PFSK-1 (cell line): ENCODE measurements around the gene PIP4P1.

Source experiments
- FOXP2 ChIP-seq: optimal IDR thresholded peaks from 2 replicates; pipeline ENCODE3; 2011; ENCODE audit warnings: borderline replicate concordance, control low read depth, inconsistent platforms; ENCODE audit not compliant: insufficient read depth; ENCODE audit errors: extremely low read length, extremely low read depth
- POLR2AphosphoS5 ChIP-seq: IDR thresholded peaks from 2 replicates; pipeline ENCODE4 v1.6.1; 2012; ENCODE audit warnings: low read depth, mild to moderate bottlenecking, control low read depth, low read length, moderate library complexity
- SIN3A ChIP-seq: IDR thresholded peaks from 2 replicates; pipeline ENCODE4 v1.6.1; 2012; ENCODE audit warnings: mild to moderate bottlenecking, low read length, moderate library complexity, borderline replicate concordance; ENCODE audit not compliant: insufficient read depth
- TAF1 ChIP-seq: IDR thresholded peaks from 2 replicates; pipeline ENCODE4 v1.6.1; 2012; ENCODE audit warnings: low read length, control low read depth, borderline replicate concordance; ENCODE audit not compliant: insufficient read depth
- TF ChIP-seq, protein P1 (sequence below), 2 experiments: IDR thresholded peaks; 2 replicates each; pipeline versions ENCODE4 v1.6.1 to v1.8.0; 2011 to 2012; ENCODE audit warnings: low read depth in 2 of 2, low read length in 2 of 2, control low read depth in 1 of 2, inconsistent platforms in 1 of 2, mild to moderate bottlenecking in 1 of 2, moderate library complexity in 1 of 2; ENCODE audit not compliant: insufficient read depth in 1 of 2

PIP4P1 gene

DNA sequence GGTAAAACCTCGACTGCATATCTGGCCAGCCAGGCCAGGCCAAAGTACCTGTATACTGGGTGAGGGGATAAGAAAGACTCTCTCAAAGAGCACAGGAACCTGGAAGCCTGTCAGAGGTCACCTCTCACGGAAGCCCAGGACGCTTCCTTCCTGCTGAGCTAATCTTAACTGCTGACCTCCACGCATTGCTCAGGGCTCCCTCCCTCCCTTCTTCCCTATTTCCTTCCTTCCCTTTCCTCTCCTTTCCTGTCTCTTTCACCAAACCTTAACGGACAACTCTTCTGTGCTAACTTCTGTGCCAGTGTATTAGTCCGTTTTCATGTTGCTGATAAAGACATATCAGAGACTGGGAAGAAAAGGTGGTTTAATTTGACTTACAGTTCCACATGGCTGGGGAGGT is 29.3 kb upstream of the PIP4P1 start:
- TF ChIP-seq TAF1 = no peak
- no peak for TF ChIP-seq SIN3A
- TF ChIP-seq POLR2AphosphoS5 = no peak
- TF ChIP-seq, protein P1, sequence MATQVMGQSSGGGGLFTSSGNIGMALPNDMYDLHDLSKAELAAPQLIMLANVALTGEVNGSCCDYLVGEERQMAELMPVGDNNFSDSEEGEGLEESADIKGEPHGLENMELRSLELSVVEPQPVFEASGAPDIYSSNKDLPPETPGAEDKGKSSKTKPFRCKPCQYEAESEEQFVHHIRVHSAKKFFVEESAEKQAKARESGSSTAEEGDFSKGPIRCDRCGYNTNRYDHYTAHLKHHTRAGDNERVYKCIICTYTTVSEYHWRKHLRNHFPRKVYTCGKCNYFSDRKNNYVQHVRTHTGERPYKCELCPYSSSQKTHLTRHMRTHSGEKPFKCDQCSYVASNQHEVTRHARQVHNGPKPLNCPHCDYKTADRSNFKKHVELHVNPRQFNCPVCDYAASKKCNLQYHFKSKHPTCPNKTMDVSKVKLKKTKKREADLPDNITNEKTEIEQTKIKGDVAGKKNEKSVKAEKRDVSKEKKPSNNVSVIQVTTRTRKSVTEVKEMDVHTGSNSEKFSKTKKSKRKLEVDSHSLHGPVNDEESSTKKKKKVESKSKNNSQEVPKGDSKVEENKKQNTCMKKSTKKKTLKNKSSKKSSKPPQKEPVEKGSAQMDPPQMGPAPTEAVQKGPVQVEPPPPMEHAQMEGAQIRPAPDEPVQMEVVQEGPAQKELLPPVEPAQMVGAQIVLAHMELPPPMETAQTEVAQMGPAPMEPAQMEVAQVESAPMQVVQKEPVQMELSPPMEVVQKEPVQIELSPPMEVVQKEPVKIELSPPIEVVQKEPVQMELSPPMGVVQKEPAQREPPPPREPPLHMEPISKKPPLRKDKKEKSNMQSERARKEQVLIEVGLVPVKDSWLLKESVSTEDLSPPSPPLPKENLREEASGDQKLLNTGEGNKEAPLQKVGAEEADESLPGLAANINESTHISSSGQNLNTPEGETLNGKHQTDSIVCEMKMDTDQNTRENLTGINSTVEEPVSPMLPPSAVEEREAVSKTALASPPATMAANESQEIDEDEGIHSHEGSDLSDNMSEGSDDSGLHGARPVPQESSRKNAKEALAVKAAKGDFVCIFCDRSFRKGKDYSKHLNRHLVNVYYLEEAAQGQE (IDR thresholded peaks at IDR 0.05; ENCODE audit: insufficient read depth in 1 of 2, low read depth in 2 of 2, low read length in 2 of 2) = no peak
- no peak for TF ChIP-seq FOXP2

DNA sequence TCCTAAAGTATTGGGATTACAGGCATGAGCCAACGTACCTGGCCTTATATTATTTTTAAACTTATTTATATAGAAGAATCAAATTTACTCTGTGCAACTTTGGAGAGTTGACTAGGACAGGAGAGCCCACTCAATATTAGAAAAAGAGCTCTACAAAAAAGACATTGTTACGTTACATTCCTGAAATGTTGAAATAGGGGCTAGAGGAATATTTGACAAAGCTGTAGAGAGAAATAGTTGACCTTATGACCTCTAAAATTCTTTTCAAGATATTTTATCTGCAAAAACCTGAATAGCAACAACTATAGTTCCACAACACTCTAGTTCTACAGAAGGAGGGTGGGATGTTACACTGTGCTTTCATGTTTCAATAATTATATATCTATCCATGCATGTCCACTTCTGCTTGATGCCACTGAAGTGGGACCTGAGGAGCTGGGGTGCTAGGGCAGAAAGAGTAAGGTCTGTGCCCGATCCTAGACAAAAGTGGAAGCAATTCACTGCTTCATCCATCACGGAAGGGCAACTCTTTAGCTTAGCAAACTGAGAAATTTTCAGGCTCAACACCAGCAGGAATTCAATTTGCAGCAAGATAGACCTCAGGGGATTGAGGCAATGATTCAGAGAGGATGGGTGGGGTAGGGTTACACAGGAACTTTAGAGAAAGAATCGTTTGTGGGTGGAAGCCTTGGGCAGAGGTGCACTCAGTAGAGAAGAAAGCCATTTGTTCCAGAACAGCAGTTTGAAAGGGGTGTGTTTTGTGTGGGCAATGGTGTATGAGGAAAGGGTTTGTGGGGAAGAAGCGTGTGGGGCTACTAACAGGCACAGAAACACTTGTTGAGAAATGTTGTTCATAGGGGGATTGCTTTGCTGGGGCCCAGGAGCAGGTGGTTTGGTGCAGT is 28.1 kb upstream of the PIP4P1 start:
- TF ChIP-seq, protein P1 (IDR thresholded peaks at IDR 0.05; ENCODE audit: insufficient read depth in 1 of 2, low read depth in 2 of 2, low read length in 2 of 2) = no peak
- TF ChIP-seq POLR2AphosphoS5 (no peak), SIN3A (no peak), FOXP2 (no peak), TAF1 (no peak)

DNA sequence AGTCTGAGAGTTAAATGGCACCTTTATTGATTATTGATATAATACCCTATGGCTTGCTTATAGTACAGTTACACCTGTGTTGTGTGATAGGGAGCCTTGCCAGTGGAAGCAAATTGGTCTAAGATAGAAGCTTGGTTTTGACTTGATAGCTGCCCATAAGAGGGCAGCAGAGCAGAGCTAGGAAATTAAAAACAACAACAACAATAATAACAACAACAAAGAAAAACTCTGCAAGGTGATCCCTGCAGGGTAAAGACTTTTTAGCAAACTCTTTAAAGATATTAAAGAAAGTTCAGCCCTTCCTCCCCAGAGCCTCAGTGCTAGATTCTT is 26.1 kb upstream of the PIP4P1 start:
- TF ChIP-seq, protein P1 (IDR thresholded peaks at IDR 0.05; ENCODE audit: insufficient read depth in 1 of 2, low read depth in 2 of 2, low read length in 2 of 2) = no peak
- TF ChIP-seq FOXP2 (no peak), POLR2AphosphoS5 (no peak), SIN3A (no peak), TAF1 (no peak)

DNA sequence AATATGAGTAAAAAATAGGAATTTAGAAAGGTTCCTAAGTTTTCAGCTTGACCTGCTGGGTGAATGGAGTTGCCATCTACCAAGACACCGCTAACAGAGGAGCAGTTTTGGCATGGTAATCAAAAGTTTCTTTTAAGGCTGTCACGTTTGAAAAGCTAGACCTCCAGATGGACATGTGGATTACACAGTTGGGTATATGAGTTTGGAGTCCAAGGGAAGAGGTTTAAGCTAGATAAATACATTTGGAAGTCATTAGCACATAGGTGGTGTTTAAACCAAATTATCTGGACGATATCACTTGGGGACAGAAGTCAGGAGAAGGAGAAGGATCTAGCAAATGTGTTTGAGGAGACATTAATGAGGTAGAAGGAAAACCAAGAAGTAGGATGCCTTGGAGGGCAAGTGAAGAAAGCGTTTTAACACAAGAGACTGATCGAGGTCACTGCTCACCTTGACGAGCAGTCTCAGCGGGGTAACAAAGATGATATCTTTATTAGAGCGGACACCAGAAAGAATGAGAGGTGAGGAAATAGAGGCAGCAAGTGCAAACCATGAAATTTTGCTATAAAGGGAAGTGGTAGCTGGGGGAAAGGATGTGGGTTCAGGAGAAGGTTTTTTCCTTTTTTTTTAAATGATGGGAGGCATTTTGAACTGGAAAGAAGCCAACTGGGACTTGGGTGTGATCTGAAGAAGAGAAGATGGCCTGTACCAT is 25.6 kb upstream of the PIP4P1 start:
- TF ChIP-seq FOXP2 (no peak), SIN3A (no peak), TAF1 (no peak), POLR2AphosphoS5 (no peak)
- TF ChIP-seq, protein P1 (IDR thresholded peaks at IDR 0.05; ENCODE audit: insufficient read depth in 1 of 2, low read depth in 2 of 2, low read length in 2 of 2) = no peak
